D721Med (cell line): ENCODE results near the gene TM7SF2.

Source experiments
- DNase-seq: peaks from one replicate; pipeline ENCODE4 v3.0.0; 2011; ENCODE audit warnings: low spot score; ENCODE audit not compliant: insufficient read length
- FAIRE-seq: peaks from 2 replicates; lab custom pipeline; 2011; peaks lifted over from hg19 to GRCh38; lab: Jason Lieb, UNC
- TF ChIP-seq, protein P1 (sequence below): IDR thresholded peaks from 2 replicates; pipeline ENCODE4 v1.5.1; 2012; ENCODE audit warnings: mild to moderate bottlenecking, control low read depth; ENCODE audit not compliant: insufficient read depth; ENCODE audit errors: missing control alignments

The TM7SF2 gene

DNA sequence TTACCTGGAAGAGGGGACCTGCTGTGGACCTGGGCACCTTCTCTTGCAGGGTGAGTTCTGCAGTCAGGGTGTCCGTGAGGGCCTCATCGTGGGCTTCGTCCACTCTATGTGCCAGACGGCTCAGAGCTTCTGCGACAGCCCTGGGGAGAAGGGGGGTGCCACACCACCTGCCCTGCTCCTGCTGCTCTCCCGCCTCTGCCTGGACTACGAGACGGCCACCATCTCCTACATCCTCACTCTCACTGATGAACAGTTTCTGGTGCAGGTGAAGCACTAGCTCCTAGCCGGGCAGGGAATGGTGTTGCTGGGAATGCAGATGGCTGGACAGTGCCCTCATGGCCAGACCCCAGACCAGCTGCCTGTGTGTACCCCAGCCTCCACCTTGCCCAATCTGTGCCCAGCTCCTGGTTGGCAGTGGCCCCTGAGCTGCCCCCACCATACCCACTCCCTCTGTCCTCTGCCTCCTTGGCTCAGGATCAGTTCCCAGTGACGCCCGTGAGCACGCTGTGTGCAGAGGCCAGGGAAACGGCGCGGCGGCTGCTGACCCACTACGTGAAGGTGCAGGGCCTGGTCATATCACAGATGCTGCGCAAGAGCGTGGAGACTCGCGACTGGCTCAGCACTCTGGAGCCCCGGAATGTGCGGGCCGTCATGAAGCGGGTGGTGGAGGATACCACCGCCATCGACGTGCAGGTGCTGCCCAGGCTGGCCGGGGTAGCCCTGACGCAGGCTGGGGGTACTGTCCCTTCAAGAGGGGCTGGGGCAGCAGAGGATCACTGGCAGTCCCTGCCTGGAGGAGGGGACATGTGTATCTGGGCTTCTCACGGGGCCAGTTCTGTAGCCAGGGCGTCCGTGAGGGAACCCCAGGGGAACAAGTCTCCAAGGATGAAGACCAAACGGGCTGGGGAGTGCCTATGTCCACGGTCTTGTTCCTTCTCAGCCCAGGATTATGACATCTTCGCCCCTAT is 2.2 kb upstream of the TM7SF2 start:
- TF ChIP-seq, protein P1, sequence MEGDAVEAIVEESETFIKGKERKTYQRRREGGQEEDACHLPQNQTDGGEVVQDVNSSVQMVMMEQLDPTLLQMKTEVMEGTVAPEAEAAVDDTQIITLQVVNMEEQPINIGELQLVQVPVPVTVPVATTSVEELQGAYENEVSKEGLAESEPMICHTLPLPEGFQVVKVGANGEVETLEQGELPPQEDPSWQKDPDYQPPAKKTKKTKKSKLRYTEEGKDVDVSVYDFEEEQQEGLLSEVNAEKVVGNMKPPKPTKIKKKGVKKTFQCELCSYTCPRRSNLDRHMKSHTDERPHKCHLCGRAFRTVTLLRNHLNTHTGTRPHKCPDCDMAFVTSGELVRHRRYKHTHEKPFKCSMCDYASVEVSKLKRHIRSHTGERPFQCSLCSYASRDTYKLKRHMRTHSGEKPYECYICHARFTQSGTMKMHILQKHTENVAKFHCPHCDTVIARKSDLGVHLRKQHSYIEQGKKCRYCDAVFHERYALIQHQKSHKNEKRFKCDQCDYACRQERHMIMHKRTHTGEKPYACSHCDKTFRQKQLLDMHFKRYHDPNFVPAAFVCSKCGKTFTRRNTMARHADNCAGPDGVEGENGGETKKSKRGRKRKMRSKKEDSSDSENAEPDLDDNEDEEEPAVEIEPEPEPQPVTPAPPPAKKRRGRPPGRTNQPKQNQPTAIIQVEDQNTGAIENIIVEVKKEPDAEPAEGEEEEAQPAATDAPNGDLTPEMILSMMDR = no peak
- DNase-seq (no peak), FAIRE-seq (no peak)

DNA sequence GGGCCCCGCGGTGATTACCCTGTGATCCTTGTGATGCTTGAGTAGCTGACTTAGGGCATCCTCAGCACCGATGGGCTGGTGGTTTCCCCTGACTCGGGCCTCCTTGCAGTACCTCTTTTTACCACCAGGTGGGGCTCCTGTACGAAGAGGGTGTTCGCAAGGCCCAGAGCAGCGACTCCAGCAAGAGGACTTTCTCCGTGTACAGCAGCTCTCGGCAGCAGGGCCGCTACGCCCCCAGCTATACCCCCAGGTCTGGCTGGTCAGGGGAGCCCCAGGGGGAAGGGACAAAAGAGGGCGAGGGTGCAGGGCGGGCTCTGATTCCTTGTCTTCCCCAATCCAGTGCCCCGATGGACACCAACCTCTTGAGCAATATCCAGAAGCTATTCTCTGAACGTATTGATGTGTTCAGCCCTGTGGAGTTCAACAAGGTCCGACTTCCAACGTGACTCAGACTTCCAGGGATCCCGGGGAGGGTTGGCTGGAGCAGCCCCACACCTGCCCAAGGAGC is 1.3 kb upstream of the TM7SF2 start:
- DNase-seq = peak; percentile 83
- FAIRE-seq = no peak
- TF ChIP-seq, protein P1 = peak; percentile 75

DNA sequence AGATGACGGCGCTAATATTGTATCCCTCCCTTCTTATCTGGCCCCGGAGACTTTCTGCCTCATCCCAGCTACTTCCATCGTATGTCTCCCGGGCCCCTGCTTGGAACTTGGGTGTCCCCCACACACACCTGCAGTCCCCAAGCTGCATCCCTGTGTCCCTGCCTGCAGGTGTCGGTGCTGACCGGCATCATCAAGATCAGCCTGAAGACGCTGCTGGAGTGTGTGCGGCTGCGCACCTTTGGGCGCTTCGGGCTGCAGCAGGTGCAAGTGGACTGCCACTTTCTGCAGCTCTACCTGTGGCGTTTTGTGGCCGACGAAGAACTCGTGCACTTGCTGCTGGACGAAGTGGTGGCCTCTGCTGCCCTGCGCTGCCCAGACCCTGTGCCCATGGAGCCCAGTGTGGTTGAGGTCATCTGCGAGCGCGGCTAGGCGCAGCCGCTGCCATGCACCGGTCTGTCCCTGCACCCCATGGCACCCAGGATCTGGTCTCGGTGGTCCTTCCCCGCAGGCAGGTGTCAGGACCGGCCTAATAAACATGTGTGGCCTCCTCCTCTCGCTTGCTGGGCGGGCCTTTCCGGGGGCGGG is 421 bp upstream of the TM7SF2 start:
- TF ChIP-seq, protein P1 = no peak
- DNase-seq (no peak), FAIRE-seq (no peak)

DNA sequence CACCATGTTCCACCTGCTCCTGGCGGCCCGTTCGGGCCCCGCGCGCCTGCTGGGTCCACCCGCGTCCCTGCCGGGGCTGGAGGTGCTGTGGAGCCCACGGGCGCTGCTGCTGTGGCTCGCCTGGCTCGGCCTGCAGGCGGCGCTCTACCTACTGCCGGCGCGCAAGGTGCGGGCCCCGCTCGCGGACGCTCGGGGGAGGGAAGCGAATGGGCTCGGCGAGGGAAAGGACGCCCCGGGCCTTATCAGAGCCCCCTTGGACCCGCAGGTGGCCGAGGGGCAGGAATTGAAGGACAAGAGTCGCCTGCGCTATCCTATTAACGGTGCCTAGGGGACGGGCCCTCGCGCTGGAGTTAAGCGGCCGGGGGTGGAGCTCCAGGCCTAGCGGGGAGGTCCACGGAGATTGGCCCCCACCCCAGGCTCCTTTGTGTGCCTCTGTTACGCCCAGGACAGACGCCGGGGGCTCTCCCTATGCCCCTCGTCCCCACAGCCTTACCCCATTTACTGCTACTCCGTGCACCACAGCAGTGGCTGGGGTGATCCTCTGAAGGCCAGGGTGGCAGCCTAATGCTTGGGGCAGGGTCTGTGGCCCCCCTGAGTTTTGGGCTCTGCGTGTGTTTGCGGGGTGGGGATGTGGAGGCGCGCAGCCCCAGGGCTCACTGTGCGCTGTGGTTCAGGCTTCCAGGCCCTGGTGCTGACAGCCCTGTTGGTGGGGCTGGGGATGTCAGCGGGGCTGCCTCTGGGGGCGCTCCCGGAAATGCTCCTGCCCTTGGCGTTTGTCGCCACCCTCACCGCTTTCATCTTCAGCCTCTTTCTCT is 1.1 kb downstream of the TM7SF2 start:
- DNase-seq (peak; percentile 55), FAIRE-seq (no peak)
- TF ChIP-seq, protein P1 = peak; percentile 69

DNA sequence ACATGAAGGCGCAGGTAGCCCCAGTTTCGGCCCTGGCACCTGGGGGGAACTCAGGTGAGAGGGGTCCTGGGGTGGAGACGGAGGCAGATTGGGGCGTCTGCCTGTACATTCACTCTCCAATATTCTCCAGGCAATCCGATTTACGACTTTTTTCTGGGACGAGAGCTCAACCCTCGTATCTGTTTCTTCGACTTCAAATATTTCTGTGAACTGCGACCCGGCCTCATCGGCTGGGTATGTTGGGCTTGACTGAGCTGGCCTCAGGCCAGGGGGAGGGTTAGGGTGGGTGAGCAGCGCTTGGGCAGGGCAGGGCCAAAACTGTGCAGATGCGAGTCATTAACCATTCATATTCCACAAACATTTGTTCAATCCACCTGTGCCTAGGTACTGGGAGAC is 1.7 kb downstream of the TM7SF2 start:
- TF ChIP-seq, protein P1 = no peak
- no peak for FAIRE-seq
- no peak for DNase-seq

DNA sequence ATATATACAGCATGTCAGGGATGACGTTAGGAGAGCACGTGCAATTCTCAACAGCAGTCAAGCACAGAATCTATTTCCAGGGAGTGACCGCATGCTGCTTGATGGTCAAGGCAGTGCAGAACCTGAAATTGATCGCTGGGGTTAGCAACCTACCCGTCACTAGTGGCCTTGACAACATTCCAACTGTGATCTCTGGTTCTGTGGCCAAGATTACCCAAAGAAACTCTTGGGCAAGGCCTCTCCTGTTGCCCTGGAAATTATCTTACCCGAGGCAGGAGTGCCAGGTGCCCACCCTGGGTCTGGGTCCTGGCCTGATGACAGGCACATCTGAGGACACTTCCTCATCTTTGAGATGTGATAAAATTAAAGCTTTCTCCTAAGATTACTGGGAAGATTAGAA is 2.2 kb downstream of the TM7SF2 start:
- FAIRE-seq (no peak), DNase-seq (no peak)
- TF ChIP-seq, protein P1 = no peak
